K562 (cell line): ENCODE results near the gene PNLIPRP2. TPM values are rescaled to one million over a fixed set of nuclear protein-coding genes. Genes with fewer than 3 reads are reported as not detected.

ENCODE experiments used
- ATAC-seq: fragments of 200-7000 bp; cut with Tn5 transposase; 3 replicates; pipeline ENCODE4 v1.9.1; 2020; ENCODE audit warnings: moderate library complexity
- BruUV-seq: library from RNA; stranded (reverse); fragments of 400-500 nt; replicated peaks from 2 replicates; lab custom pipeline; 2021; lab: Mats Ljungman, UMichigan
- CTCF ChIA-PET: fragments of 300-600 bp; formaldehyde crosslinking; extraction: SDS; loops from one replicate; lab custom pipeline; 2021; ENCODE audit warnings: low intra/inter-chr PET ratio; lab: Yijun Ruan, JAX
- POLR2A ChIA-PET: fragments of 300-600, 350-650 bp; sonication (Branson Sonifier 250); formaldehyde crosslinking; extraction: SDS; loops from one replicate; lab custom pipeline; 2021; ENCODE audit warnings: antibody characterized with exemption, inconsistent platforms; lab: Yijun Ruan, JAX
- DNase-seq, 4 experiments: peaks; one replicate each; pipeline versions ENCODE4 v3.0.0 to v3.0.0-alpha.2; 2011 to 2018; ENCODE audit warnings: low spot score in 3 of 4, mixed read lengths in 3 of 4; ENCODE audit errors: extremely low read depth in 1 of 4
- FAIRE-seq: peaks from 2 replicates; lab custom pipeline; 2011; peaks lifted over from hg19 to GRCh38; lab: Jason Lieb, UNC
- H2AFZ ChIP-seq: 2 replicates; pipeline ENCODE4 v1.6.0; 2011; ENCODE audit warnings: low read depth, low read length, control low read depth, inconsistent platforms
- H3K27ac ChIP-seq: fragments of 200-600 bp; 3 replicates; pipeline ENCODE4 v1.8.0; 2011; ENCODE audit warnings: low read depth, mild to moderate bottlenecking, control low read depth, inconsistent platforms, low read length, moderate library complexity, mixed read lengths; ENCODE audit errors: extremely low read depth
- H3K27me3 ChIP-seq, 2 experiments: fragments of 300-600 bp in 1 of 2; 2 replicates in 1 of 2; 3 replicates in 1 of 2; pipeline versions ENCODE4 v1.6.0 to v1.8.0; 2011; ENCODE audit warnings: inconsistent platforms in 2 of 2, low read length in 2 of 2, mild to moderate bottlenecking in 1 of 2, mixed read lengths in 1 of 2, moderate library complexity in 1 of 2; ENCODE audit not compliant: control insufficient read depth in 2 of 2, insufficient read depth in 2 of 2
- H3K36me3 ChIP-seq: fragments of 300-600 bp; 3 replicates; pipeline ENCODE4 v1.8.0; 2011; ENCODE audit warnings: mild to moderate bottlenecking, low read length, inconsistent platforms; ENCODE audit not compliant: control insufficient read depth, insufficient read depth
- H3K4me1 ChIP-seq, 2 experiments: fragments of 200-600 bp in 1 of 2; replicated peaks in 1 of 2; 2 replicates in 1 of 2; 3 replicates in 1 of 2; pipeline versions ENCODE4 v1.5.1 to v1.8.0; 2011; ENCODE audit warnings: inconsistent platforms in 2 of 2, low read length in 2 of 2, mild to moderate bottlenecking in 1 of 2, mixed read lengths in 1 of 2, moderate library complexity in 1 of 2; ENCODE audit not compliant: control insufficient read depth in 2 of 2, insufficient read depth in 2 of 2
- H3K4me2 ChIP-seq: 2 replicates; pipeline ENCODE4 v1.6.1; 2011; ENCODE audit warnings: low read length, control low read depth, inconsistent platforms, mixed read lengths; ENCODE audit not compliant: insufficient read depth
- H3K4me3 ChIP-seq: fragments of 200-600 bp; sonication (generic), shearing (Covaris generic); 2 replicates; pipeline ENCODE4 v1.5.1; 2016; ENCODE audit warnings: control low read depth, inconsistent platforms
- H3K79me2 ChIP-seq: fragments of 200-600 bp; 3 replicates; pipeline ENCODE4 v1.8.0; 2011; ENCODE audit warnings: low read length, inconsistent platforms; ENCODE audit not compliant: control insufficient read depth, insufficient read depth
- H3K9ac ChIP-seq, 2 experiments: 2 replicates each; pipeline versions ENCODE4 v1.6.0 to v1.6.1; 2011; ENCODE audit warnings: low read depth in 2 of 2, low read length in 2 of 2, control low read depth in 1 of 2, inconsistent platforms in 1 of 2, mild to moderate bottlenecking in 1 of 2, mixed read lengths in 1 of 2; ENCODE audit not compliant: insufficient read depth in 1 of 2
- H3K9me1 ChIP-seq: one replicate; pipeline ENCODE4 v1.6.0; 2011; ENCODE audit warnings: inconsistent platforms, mild to moderate bottlenecking, low read length, moderate library complexity; ENCODE audit not compliant: control insufficient read depth, insufficient read depth
- H3K9me3 ChIP-seq: replicated peaks from 2 replicates; pipeline ENCODE4 v1.5.1; 2011; ENCODE audit warnings: low read depth, low read length, inconsistent platforms; ENCODE audit not compliant: control insufficient read depth, insufficient read depth
- H4K20me1 ChIP-seq: replicated peaks from 2 replicates; pipeline ENCODE4 v1.6.1; 2011; ENCODE audit warnings: low read length, inconsistent platforms, mixed read lengths; ENCODE audit not compliant: control insufficient read depth, insufficient read depth
- ARID1B ChIP-seq: fragments of 450-650 bp; IDR thresholded peaks from 2 replicates; pipeline ENCODE4 v1.6.1; 2016; ENCODE audit warnings: antibody characterized with exemption, mild to moderate bottlenecking, inconsistent platforms
- BRF1 ChIP-seq: IDR thresholded peaks from 3 replicates; pipeline ENCODE4 v1.6.1; 2011; ENCODE audit warnings: borderline replicate concordance, mild to moderate bottlenecking; ENCODE audit not compliant: insufficient read length; ENCODE audit errors: extremely low read depth
- BRF2 ChIP-seq: IDR thresholded peaks from 3 replicates; pipeline ENCODE4 v1.6.1; 2011; ENCODE audit warnings: borderline replicate concordance, mild to moderate bottlenecking; ENCODE audit not compliant: insufficient read length, insufficient read depth
- CCAR2 ChIP-seq: fragments of 200-400 bp; formaldehyde crosslinking; IDR thresholded peaks from 2 replicates; pipeline ENCODE4 v1.6.1; 2017; ENCODE audit warnings: mild to moderate bottlenecking, low read depth, low read length
- CHCHD3 ChIP-seq: fragments of 250-450 bp; sonication (Bioruptor Pico); IDR thresholded peaks from 2 replicates; pipeline ENCODE4 v2.1.2; 2022; ENCODE audit warnings: mild to moderate bottlenecking
- ILF3 ChIP-seq: fragments of 450-650 bp; IDR thresholded peaks from 2 replicates; pipeline ENCODE4 v1.6.1; 2018; ENCODE audit warnings: antibody characterized with exemption, mild to moderate bottlenecking, moderate library complexity, borderline replicate concordance
- MAFG ChIP-seq: fragments of 450-650 bp; conservative IDR thresholded peaks from 2 replicates; pipeline ENCODE4 v1.6.1; 2016; ENCODE audit warnings: missing genetic modification characterization, missing compliant biosample characterization
- POLR2H ChIP-seq: IDR thresholded peaks from 2 replicates; pipeline ENCODE4 v1.6.1; 2016; ENCODE audit warnings: missing genetic modification characterization, low read depth, mild to moderate bottlenecking, control low read depth, missing compliant biosample characterization, moderate library complexity
- SPI1 ChIP-seq: IDR thresholded peaks from 2 replicates; pipeline ENCODE4 v1.6.1; 2011; ENCODE audit warnings: low read depth, low read length, control low read depth, borderline replicate concordance
- ZNF384 ChIP-seq: IDR thresholded peaks from 2 replicates; pipeline ENCODE4 v1.6.1; 2012; ENCODE audit warnings: low read depth, low read length, improper control_type of control experiment
- ZNF695 ChIP-seq: fragments of 450-650 bp; formaldehyde crosslinking; IDR thresholded peaks from 2 replicates; pipeline ENCODE4 v1.4.0; 2020; ENCODE audit warnings: mild to moderate bottlenecking, moderate library complexity
- ZNF707 ChIP-seq: fragments of 250-450 bp; sonication (Bioruptor Pico); conservative IDR thresholded peaks from 2 replicates; pipeline ENCODE4 v1.8.0; 2022; ENCODE audit warnings: inconsistent platforms, mild to moderate bottlenecking, moderate library complexity
- ZNF75A ChIP-seq: fragments of 450-650 bp; formaldehyde crosslinking; IDR thresholded peaks from 2 replicates; pipeline ENCODE4 v1.4.0; 2020; ENCODE audit warnings: mild to moderate bottlenecking
- ZNF79 ChIP-seq: fragments of 250-450 bp; sonication (Bioruptor Pico); IDR thresholded peaks from 2 replicates; pipeline ENCODE4 v1.4.0; 2020; ENCODE audit warnings: low read depth, mild to moderate bottlenecking, moderate library complexity
- ZNF830 ChIP-seq: fragments of 250-450 bp; sonication (Bioruptor Pico); IDR thresholded peaks from 2 replicates; pipeline ENCODE4 v1.5.0; 2021; ENCODE audit warnings: mild to moderate bottlenecking
- whole genome bisulfite sequencing: fragments of 100-300 bp; shearing (Covaris generic); methylation state at CpG from one replicate; pipeline ENCODE4 v1.1.6; 2016; ENCODE audit warnings: low coverage, mixed read lengths; ENCODE audit not compliant: insufficient coverage; ENCODE audit errors: missing lambda C conversion rate; 5-methylcytosine and 5-hydroxymethylcytosine counted together
- in situ Hi-C: fragments of 300-500 bp; cut with MboI; formaldehyde crosslinking; loops from 4 replicates; pipeline ENCODE4 v1.15.0; 2018; ENCODE audit warnings: inconsistent platforms, mixed read lengths
- intact Hi-C: fragments of 100-400 bp; cut with micrococcal nuclease; formaldehyde crosslinking; loops from 2 replicates; pipeline ENCODE4 v1.14.2; 2022
- polyA plus RNA-seq, 8 experiments: library from polyadenylated mRNA; depleted of rRNA in 4 of 8; stranded (reverse) in 5 of 8; unstranded in 3 of 8; fragments of >200 nt; fragmentation: Nextera tagmentation in 2 of 8; fragmentation: Illumina TruSeq in 1 of 8; extraction: Ambion mirVana in 2 of 8; extraction: Trizol in 1 of 8; gene quantifications; 2 replicates each; pipeline versions ENCODE4 v1.2.1 to v1.2.3, GENCODE V29; 2011 to 2014; ENCODE audit warnings: inconsistent platforms in 1 of 8, missing spikeins in 1 of 8
- total RNA-seq, 7 experiments: library from RNA; depleted of rRNA in 6 of 7; stranded (reverse); fragments of >200 nt in 6 of 7; fragmentation: Illumina TruSeq in 2 of 7; extraction: Trizol in 2 of 7; gene quantifications; 2 replicates each; pipeline versions ENCODE4 v1.2.1 to v1.2.3, GENCODE V29; 2011 to 2021; ENCODE audit warnings: low replicate concordance in 1 of 7
- TF ChIP-seq, protein P1 (sequence below): fragments of 450-650 bp; IDR thresholded peaks from 2 replicates; pipeline ENCODE4 v1.6.1; 2016; ENCODE audit warnings: antibody characterized with exemption
- TF ChIP-seq, protein P2 (sequence below): conservative IDR thresholded peaks from 2 replicates; pipeline ENCODE4 v1.6.1; 2011; ENCODE audit warnings: low read depth, mild to moderate bottlenecking, low read length; ENCODE audit not compliant: control insufficient read depth
- TF ChIP-seq, protein P3 (sequence below), 2 experiments: fragments of 450-650 bp; conservative IDR thresholded peaks; 2 replicates each; pipeline ENCODE4 v1.6.1; 2017; ENCODE audit warnings: mild to moderate bottlenecking in 2 of 2, moderate library complexity in 2 of 2

The PNLIPRP2 gene
- total and polyA plus RNA-seq, 9 of the 15 experiments (the other 6 are each of a cell fraction or from before 2014, with no cell fraction given), result 0.38 TPM; not detected in 8

DNA sequence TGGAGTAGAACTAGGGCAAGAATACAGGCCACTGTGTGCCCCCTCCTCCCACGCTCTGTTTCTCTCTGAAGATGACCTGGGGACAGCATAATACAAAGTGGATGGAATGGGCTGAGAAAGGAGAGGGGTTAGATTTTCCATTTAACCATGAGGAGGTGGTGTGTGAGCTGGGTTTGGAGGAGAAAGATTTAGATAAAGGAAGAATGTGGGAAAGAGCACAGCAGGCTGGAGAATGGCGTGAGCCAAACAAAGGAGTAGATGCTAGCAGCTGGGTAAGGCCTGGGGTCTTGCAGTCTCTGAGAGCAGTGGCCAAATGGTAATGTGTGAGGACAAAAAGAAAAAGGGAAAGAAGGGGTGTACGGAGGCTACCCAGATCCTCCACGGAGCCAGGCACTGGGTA is 8.6 kb downstream of the PNLIPRP2 start (continued):
- TF ChIP-seq, protein P1, sequence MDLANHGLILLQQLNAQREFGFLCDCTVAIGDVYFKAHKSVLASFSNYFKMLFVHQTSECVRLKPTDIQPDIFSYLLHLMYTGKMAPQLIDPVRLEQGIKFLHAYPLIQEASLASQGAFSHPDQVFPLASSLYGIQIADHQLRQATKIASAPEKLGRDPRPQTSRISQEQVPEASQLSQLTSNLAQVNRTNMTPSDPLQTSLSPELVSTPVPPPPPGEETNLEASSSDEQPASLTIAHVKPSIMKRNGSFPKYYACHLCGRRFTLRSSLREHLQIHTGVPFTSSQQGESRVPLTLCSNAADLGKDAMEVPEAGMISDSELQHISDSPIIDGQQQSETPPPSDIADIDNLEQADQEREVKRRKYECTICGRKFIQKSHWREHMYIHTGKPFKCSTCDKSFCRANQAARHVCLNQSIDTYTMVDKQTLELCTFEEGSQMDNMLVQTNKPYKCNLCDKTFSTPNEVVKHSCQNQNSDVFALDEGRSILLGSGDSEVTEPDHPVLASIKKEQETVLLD, result no peak
- TF ChIP-seq ZNF707 (CRISPR knock-in tag), result no peak
- no peak for TF ChIP-seq ZNF830
- TF ChIP-seq CHCHD3, result no peak
- TF ChIP-seq ZNF695 (CRISPR knock-in tag), result no peak

GRCh38 chr10:116630020-116630419 is 9.3 kb downstream of the PNLIPRP2 start:
- no peaks in the 10 kb centered on the region for H3K36me3 ChIP-seq
- no TSS peak for BruUV-seq
- H2AFZ ChIP-seq, result no peak overlapping the region
- FAIRE-seq (no peak), ATAC-seq (no peak), DNase-seq (no peak)
- no peak overlapping the region for H3K27ac ChIP-seq
- H3K4me1 ChIP-seq, result peaks cover 0 to 6% of the 10 kb centered on the region in 2 experiments; a peak in 1 of 5 replicates
- no peaks in the 10 kb centered on the region for H3K9me1 ChIP-seq
- ChIA-PET POLR2A (interaction anchor here (0.7 kb wide), 1 partner anchor 13 kb away, joined by 3 read pairs; no protein-coding TSS in a partner anchor), CTCF (no interaction called here)
- H3K27me3 ChIP-seq, result peaks cover 0 to 8% of the 10 kb centered on the region in 2 experiments; a peak in 2 of 5 replicates
- no peaks in the 10 kb centered on the region for H3K79me2 ChIP-seq
- intact Hi-C loops (no loop called here), in situ Hi-C loops (no loop called here)
- no peak overlapping the region for H3K4me2 ChIP-seq
- WGBS, result 0% methylated on average over 2 of the region's 2 CpGs
- no peaks in the 10 kb centered on the region for H3K9me3 ChIP-seq
- no peak overlapping the region for H3K9ac ChIP-seq
- no peak overlapping the region for H3K4me3 ChIP-seq
- H4K20me1 ChIP-seq, result no peaks in the 10 kb centered on the region
- TF ChIP-seq ILF3 (no peak), SPI1 (no peak), CCAR2 (no peak), ZNF75A (no peak), ZNF79 (CRISPR knock-in tag) (no peak), BRF1 (no peak), ARID1B (no peak), BRF2 (no peak), MAFG (no peak), ZNF384 (no peak), POLR2H (tag) (no peak)
- TF ChIP-seq, protein P2, sequence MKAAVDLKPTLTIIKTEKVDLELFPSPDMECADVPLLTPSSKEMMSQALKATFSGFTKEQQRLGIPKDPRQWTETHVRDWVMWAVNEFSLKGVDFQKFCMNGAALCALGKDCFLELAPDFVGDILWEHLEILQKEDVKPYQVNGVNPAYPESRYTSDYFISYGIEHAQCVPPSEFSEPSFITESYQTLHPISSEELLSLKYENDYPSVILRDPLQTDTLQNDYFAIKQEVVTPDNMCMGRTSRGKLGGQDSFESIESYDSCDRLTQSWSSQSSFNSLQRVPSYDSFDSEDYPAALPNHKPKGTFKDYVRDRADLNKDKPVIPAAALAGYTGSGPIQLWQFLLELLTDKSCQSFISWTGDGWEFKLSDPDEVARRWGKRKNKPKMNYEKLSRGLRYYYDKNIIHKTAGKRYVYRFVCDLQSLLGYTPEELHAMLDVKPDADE, result no peak
- TF ChIP-seq, protein P3, sequence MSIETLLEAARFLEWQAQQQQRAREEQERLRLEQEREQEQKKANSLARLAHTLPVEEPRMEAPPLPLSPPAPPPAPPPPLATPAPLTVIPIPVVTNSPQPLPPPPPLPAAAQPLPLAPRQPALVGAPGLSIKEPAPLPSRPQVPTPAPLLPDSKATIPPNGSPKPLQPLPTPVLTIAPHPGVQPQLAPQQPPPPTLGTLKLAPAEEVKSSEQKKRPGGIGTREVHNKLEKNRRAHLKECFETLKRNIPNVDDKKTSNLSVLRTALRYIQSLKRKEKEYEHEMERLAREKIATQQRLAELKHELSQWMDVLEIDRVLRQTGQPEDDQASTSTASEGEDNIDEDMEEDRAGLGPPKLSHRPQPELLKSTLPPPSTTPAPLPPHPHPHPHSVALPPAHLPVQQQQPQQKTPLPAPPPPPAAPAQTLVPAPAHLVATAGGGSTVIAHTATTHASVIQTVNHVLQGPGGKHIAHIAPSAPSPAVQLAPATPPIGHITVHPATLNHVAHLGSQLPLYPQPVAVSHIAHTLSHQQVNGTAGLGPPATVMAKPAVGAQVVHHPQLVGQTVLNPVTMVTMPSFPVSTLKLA (conservative IDR thresholded peaks at IDR 0.05), result no peak
